NCI-H1694 (cell line): ENCODE measurements around the gene NPHP3.
A peak's percentile ranks its signal among the peaks of the same experiment; 100 is the strongest.

ENCODE experiments used
- DNase-seq: peaks from one replicate; lab custom pipeline; 2025; lab: John Stamatoyannopoulos, UW

NPHP3 gene

GRCh38 chr3:132695422-132695821 is 26.8 kb downstream of the NPHP3 start:
- DNase-seq: no peak

- DNase-seq: no peak
Observed at GRCh38 chr3:132694991-132695390, 27.2 kb downstream of the NPHP3 start.

GRCh38 chr3:132690040-132690439 is 32.2 kb downstream of the NPHP3 start:
- DNase-seq: no peak

GRCh38 chr3:132682201-132682600 is 40.0 kb downstream of the NPHP3 start:
- DNase-seq: no peak

GRCh38 chr3:132681421-132681820 is 40.8 kb downstream of the NPHP3 start:
- DNase-seq: no peak

- no peak for DNase-seq
Observed at GRCh38 chr3:132679911-132680310, 42.3 kb downstream of the NPHP3 start.

GRCh38 chr3:132675408-132675807 is 46.8 kb downstream of the NPHP3 start:
- no peak for DNase-seq

- DNase-seq: no peak
Observed at GRCh38 chr3:132669256-132669777, 52.9 kb downstream of the NPHP3 start.

- DNase-seq: no peak
Observed at GRCh38 chr3:132665230-132665745, 56.9 kb downstream of the NPHP3 start.

- no peak for DNase-seq
Observed at GRCh38 chr3:132662212-132662611, 60.0 kb downstream of the NPHP3 start.

- no peak for DNase-seq
Observed at GRCh38 chr3:132661101-132661500, 61.1 kb downstream of the NPHP3 start.

GRCh38 chr3:132660811-132661070 is 61.5 kb downstream of the NPHP3 start:
- no peak for DNase-seq

GRCh38 chr3:132660052-132660810 is 62.0 kb downstream of the NPHP3 start, which contains the start of gene UBA5:
Gene UBA5 (plus strand): TSS chr3:132660329. CDS start chr3:132660538, 209 bp downstream.
- DNase-seq: peak; percentile 55

GRCh38 chr3:132659365-132660051 is 62.7 kb downstream of the NPHP3 start, which contains the start of gene ACAD11:
Gene ACAD11 (minus strand): TSS chr3:132659809. CDS start chr3:132659751, 58 bp downstream.
- DNase-seq: peak; percentile 61

GRCh38 chr3:132659000-132659364 is 63.2 kb downstream of the NPHP3 start:
- no peak for DNase-seq

- no peak for DNase-seq
Observed at GRCh38 chr3:132657869-132658747, 64.1 kb downstream of the NPHP3 start.

- no peak for DNase-seq
Observed at GRCh38 chr3:132655471-132655870, 66.7 kb downstream of the NPHP3 start.

GRCh38 chr3:132654721-132655120 is 67.5 kb downstream of the NPHP3 start:
- no peak for DNase-seq

GRCh38 chr3:132654190-132654589 is 68.0 kb downstream of the NPHP3 start:
- no peak for DNase-seq

- DNase-seq: no peak
Observed at GRCh38 chr3:132652640-132653270, 69.5 kb downstream of the NPHP3 start.

- no peak for DNase-seq
Observed at GRCh38 chr3:132650153-132650552, 72.1 kb downstream of the NPHP3 start.

GRCh38 chr3:132645058-132645457 is 77.2 kb downstream of the NPHP3 start:
- DNase-seq: no peak
